Measurements from ENCODE around the gene COX7A2. TPM values are rescaled to one million over a fixed set of nuclear protein-coding genes. Genes with fewer than 3 reads are reported as not detected.

Gene COX7A2
- total RNA-seq, 1 experiment from 2014 or later = 516 TPM

DNA sequence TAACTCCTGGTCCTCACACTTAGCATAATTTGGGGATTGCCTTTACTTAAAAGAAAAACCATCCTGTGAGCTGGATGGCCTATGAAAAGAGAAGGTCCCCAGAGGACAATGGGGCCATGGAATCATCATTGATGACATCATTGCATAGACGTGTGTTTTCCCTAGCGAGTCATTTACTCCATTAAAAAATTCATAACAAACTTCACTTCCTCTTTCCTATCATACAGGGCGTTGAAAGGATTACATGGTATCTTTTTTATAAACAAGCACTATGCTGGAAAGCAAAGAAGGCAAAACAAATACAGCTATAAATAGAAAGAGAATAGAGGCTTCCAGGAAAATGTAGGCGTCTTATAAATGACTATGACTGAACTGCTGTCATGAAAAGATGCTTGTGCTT, 26.4 kb downstream of the COX7A2 start:
- TF ChIP-seq, protein P1, sequence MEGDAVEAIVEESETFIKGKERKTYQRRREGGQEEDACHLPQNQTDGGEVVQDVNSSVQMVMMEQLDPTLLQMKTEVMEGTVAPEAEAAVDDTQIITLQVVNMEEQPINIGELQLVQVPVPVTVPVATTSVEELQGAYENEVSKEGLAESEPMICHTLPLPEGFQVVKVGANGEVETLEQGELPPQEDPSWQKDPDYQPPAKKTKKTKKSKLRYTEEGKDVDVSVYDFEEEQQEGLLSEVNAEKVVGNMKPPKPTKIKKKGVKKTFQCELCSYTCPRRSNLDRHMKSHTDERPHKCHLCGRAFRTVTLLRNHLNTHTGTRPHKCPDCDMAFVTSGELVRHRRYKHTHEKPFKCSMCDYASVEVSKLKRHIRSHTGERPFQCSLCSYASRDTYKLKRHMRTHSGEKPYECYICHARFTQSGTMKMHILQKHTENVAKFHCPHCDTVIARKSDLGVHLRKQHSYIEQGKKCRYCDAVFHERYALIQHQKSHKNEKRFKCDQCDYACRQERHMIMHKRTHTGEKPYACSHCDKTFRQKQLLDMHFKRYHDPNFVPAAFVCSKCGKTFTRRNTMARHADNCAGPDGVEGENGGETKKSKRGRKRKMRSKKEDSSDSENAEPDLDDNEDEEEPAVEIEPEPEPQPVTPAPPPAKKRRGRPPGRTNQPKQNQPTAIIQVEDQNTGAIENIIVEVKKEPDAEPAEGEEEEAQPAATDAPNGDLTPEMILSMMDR (conservative IDR thresholded peaks at IDR 0.05) = no peak
- no peak overlapping the region for H3K4me3 Mint-ChIP-seq
- Histone ChIP-seq H3K23me2 (ENCODE audit: insufficient read length, low read depth, low read length, poor library complexity, severe bottlenecking) (no peaks in the 10 kb centered on the region), H2BK5ac (ENCODE audit: insufficient read length, low read length) (no peak overlapping the region), H4K8ac (replicated peaks; ENCODE audit: insufficient read length, low read depth, low read length) (no peak overlapping the region), H3K4me1 (ENCODE audit: insufficient read depth, low read length) (peaks cover 3% of the 10 kb centered on the region; the same call in 1 of the 2 replicates), H2BK120ac (ENCODE audit: low read depth, low read length, poor library complexity, severe bottlenecking) (no peak overlapping the region), H3K79me1 (ENCODE audit: insufficient read depth, low read depth, low read length, poor library complexity, severe bottlenecking) (no peaks in the 10 kb centered on the region), H3K56ac (ENCODE audit: insufficient read length, low read depth, low read length) (no peak overlapping the region), H2AFZ (ENCODE audit: low read length) (no peak overlapping the region), H3K27me3 (ENCODE audit: insufficient read depth, low read length) (no peaks in the 10 kb centered on the region), H2AK5ac (ENCODE audit: insufficient read length, low read length) (no peak overlapping the region), H2BK12ac (ENCODE audit: insufficient read length, low read depth, low read length) (no peak overlapping the region), H3K9me3 (ENCODE audit: control insufficient read depth, low read depth, low read length) (no peaks in the 10 kb centered on the region), H4K91ac (ENCODE audit: insufficient read length, low read depth, low read length) (no peak overlapping the region), H3K4ac (ENCODE audit: low read depth, low read length) (no peak overlapping the region), H3K23ac (ENCODE audit: insufficient read length, low read depth, low read length) (no peak overlapping the region), H2BK15ac (ENCODE audit: low read depth, low read length) (no peak overlapping the region), H3K4me2 (ENCODE audit: insufficient read depth, insufficient read length, low read length) (no peak overlapping the region), H3K9ac (ENCODE audit: extremely low read depth, insufficient read length, low read length) (no peak overlapping the region), H3T11ph (ENCODE audit: low read length) (no peak overlapping the region), H2BK20ac (ENCODE audit: low read depth, low read length, poor library complexity, severe bottlenecking) (no peak overlapping the region), H3K27ac (ENCODE audit: insufficient read length, low read depth, low read length) (no peak overlapping the region), H4K20me1 (ENCODE audit: control insufficient read depth, insufficient read depth, insufficient read length) (no peaks in the 10 kb centered on the region), H3K18ac (ENCODE audit: insufficient read length, low read depth, low read length) (no peak overlapping the region), H3K14ac (ENCODE audit: insufficient read depth, low read length) (no peak overlapping the region), H4K5ac (ENCODE audit: insufficient read length, low read depth, low read length) (no peak overlapping the region), H3K79me2 (ENCODE audit: insufficient read depth, low read length) (no peaks in the 10 kb centered on the region)
- no peak overlapping the region for H3K27ac Mint-ChIP-seq
- no peaks in the 10 kb centered on the region for H3K9me3 Mint-ChIP-seq
- no peaks in the 10 kb centered on the region for H3K36me3 Mint-ChIP-seq (ENCODE audit: insufficient read depth in 1 of 3, low read depth in 3 of 3)
- no peaks in the 10 kb centered on the region for H3K27me3 Mint-ChIP-seq (ENCODE audit: low read depth)
- no CpG with 5 or more reads among the region's 4 CpGs for WGBS (ENCODE audit: extremely low coverage, insufficient read length, low lambda C conversion rate)
- peaks cover 18 to 19% of the 10 kb centered on the region in 2 experiments for H3K4me1 Mint-ChIP-seq
- DNase-seq = no peak
